Panc1 (cell line): ENCODE results near the gene IL1RAPL1. TPM values are rescaled to one million over a fixed set of nuclear protein-coding genes. Genes with fewer than 3 reads are reported as not detected.

Experiments used
- ATAC-seq: fragments of 200-7000 bp; cut with Tn5 transposase; 2 replicates; pipeline ENCODE4 v1.9.1; 2020; ENCODE audit warnings: mild to moderate bottlenecking, moderate library complexity
- BruUV-seq: library from RNA; stranded (reverse); fragments of 400-500 nt; replicated peaks from 2 replicates; lab custom pipeline; 2021; lab: Mats Ljungman, UMichigan
- CTCF ChIA-PET: fragments of 300-600 bp; sonication (Branson Sonifier 250); formaldehyde crosslinking; loops from one replicate; lab custom pipeline; 2022; ENCODE audit warnings: antibody characterized with exemption; lab: Charles Lee
- POLR2A ChIA-PET: fragments of 300-600 bp; sonication (Branson Sonifier 250); formaldehyde crosslinking; loops from one replicate; lab custom pipeline; 2022; ENCODE audit warnings: antibody characterized with exemption; lab: Charles Lee
- DNase-seq: peaks from one replicate; pipeline ENCODE4 v3.0.0-alpha.2; 2010; ENCODE audit warnings: low read depth, low spot score
- H3K27ac ChIP-seq: 2 replicates; pipeline ENCODE4 v1.5.1; 2011; ENCODE audit warnings: mild to moderate bottlenecking, low read length, inconsistent platforms
- H3K27me3 ChIP-seq: fragments of 200-500 bp; sonication (Bioruptor generic); 2 replicates; pipeline ENCODE4 v1.6.0; 2014; ENCODE audit warnings: low read length, inconsistent platforms; ENCODE audit not compliant: control insufficient read depth, insufficient read depth
- H3K36me3 ChIP-seq: fragments of 200-500 bp; sonication (Bioruptor generic); 2 replicates; pipeline ENCODE4 v1.5.1; 2014; ENCODE audit warnings: inconsistent platforms, mild to moderate bottlenecking, low read length, moderate library complexity; ENCODE audit not compliant: control insufficient read depth, insufficient read depth
- H3K4me1 ChIP-seq: 2 replicates; pipeline ENCODE4 v1.5.1; 2011; ENCODE audit warnings: inconsistent platforms, mild to moderate bottlenecking, low read length, moderate library complexity; ENCODE audit not compliant: control insufficient read depth, insufficient read depth
- H3K4me3 ChIP-seq, 2 experiments: 2 replicates each; pipeline ENCODE4 v1.5.1; 2011 to 2012; ENCODE audit warnings: low read depth in 2 of 2, low read length in 2 of 2, mild to moderate bottlenecking in 2 of 2, inconsistent platforms in 1 of 2, moderate library complexity in 1 of 2
- H3K9me3 ChIP-seq: fragments of 200-500 bp; sonication (Bioruptor generic); 2 replicates; pipeline ENCODE4 v1.5.1; 2014; ENCODE audit warnings: low read depth, mild to moderate bottlenecking, inconsistent platforms, low read length, moderate library complexity; ENCODE audit not compliant: control insufficient read depth, insufficient read depth
- POLR2AphosphoS5 ChIP-seq: IDR thresholded peaks from 2 replicates; pipeline ENCODE4 v1.6.1; 2012; ENCODE audit warnings: mild to moderate bottlenecking, low read depth, low read length, moderate library complexity
- REST ChIP-seq, 2 experiments: IDR thresholded peaks; 2 replicates each; pipeline ENCODE4 v1.6.1; 2011 to 2012; ENCODE audit warnings: low read depth in 2 of 2, control low read depth in 1 of 2, low read length in 1 of 2, mild to moderate bottlenecking in 1 of 2, moderate library complexity in 1 of 2; ENCODE audit not compliant: insufficient read depth in 1 of 2
- SIN3A ChIP-seq: IDR thresholded peaks from 2 replicates; pipeline ENCODE4 v1.6.1; 2012; ENCODE audit warnings: low read depth, mild to moderate bottlenecking, low read length, moderate library complexity, borderline replicate concordance; ENCODE audit not compliant: insufficient read depth
- TCF7L2 ChIP-seq: IDR thresholded peaks from 2 replicates; pipeline ENCODE4 v1.6.1; 2011; ENCODE audit warnings: mild to moderate bottlenecking, low read depth, low read length, inconsistent platforms
- in situ Hi-C: cut with HindIII; loops from 2 replicates; pipeline ENCODE4 v1.10.0; 2016; ENCODE audit warnings: low sequenced_read_pairs, low pct_unique_long_range_greater_than_20kb
- intact Hi-C: fragments of 100-400 bp; cut with micrococcal nuclease; formaldehyde crosslinking; loops from one replicate; pipeline ENCODE4 v1.10.0; 2022; ENCODE audit not compliant: unreplicated experiment
- total RNA-seq: library from RNA; stranded (reverse); gene quantifications from one replicate; pipeline ENCODE4 v1.2.1, GENCODE V29; 2021; ENCODE audit not compliant: unreplicated experiment
- TF ChIP-seq, protein P1 (sequence below): fragments of 450-650 bp; IDR thresholded peaks from 2 replicates; pipeline ENCODE4 v1.5.1; 2017; ENCODE audit warnings: mild to moderate bottlenecking

IL1RAPL1 gene
- total RNA-seq, 1 experiment from 2014 or later: 0.59 TPM

DNA sequence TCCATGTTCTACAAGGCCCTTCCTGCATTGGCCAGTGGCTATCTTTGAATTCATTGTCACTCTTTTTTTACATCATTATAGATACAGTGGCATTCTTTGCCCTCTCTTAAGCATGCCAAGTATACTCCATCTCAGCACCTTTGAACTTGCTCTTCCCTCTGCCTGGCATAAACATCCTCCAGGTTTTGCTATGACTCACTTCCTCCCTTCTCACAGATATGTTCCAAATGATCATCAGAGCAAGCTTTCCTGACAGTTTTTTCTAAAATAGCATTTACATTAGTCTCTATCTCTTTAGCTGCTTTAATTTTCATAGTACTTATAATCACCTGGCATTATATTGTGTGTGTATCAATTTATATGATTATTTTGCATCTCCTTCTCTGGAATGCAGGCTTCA, 1074.9 kb downstream of the IL1RAPL1 start:
- Histone ChIP-seq H3K27ac (peak overlapping the region; percentile 91), H3K4me3 (no peak overlapping the region), H3K36me3 (no peaks in the 10 kb centered on the region), H3K27me3 (no peaks in the 10 kb centered on the region), H3K9me3 (peaks cover 29% of the 10 kb centered on the region; the same call in 1 of the 2 replicates), H3K4me1 (peaks cover 5% of the 10 kb centered on the region)
- ChIA-PET CTCF (no interaction called here), POLR2A (no interaction called here)
- ATAC-seq (peak; percentile 77), DNase-seq (peak; percentile 42)
- TF ChIP-seq, protein P1, sequence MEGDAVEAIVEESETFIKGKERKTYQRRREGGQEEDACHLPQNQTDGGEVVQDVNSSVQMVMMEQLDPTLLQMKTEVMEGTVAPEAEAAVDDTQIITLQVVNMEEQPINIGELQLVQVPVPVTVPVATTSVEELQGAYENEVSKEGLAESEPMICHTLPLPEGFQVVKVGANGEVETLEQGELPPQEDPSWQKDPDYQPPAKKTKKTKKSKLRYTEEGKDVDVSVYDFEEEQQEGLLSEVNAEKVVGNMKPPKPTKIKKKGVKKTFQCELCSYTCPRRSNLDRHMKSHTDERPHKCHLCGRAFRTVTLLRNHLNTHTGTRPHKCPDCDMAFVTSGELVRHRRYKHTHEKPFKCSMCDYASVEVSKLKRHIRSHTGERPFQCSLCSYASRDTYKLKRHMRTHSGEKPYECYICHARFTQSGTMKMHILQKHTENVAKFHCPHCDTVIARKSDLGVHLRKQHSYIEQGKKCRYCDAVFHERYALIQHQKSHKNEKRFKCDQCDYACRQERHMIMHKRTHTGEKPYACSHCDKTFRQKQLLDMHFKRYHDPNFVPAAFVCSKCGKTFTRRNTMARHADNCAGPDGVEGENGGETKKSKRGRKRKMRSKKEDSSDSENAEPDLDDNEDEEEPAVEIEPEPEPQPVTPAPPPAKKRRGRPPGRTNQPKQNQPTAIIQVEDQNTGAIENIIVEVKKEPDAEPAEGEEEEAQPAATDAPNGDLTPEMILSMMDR: no peak
- no peak for TF ChIP-seq REST (IDR thresholded peaks at IDR 0.05; ENCODE audit: insufficient read depth in 1 of 2, low read depth in 2 of 2, low read length in 1 of 2)
- TF ChIP-seq SIN3A: no peak
- TF ChIP-seq POLR2AphosphoS5: no peak; the same call in 1 of the 2 replicates
- no peak for TF ChIP-seq TCF7L2
- intact Hi-C loops: no loop called here
- no TSS peak for BruUV-seq
- in situ Hi-C loops: no loop called here

- in situ Hi-C loops: no loop called here
- CTCF ChIA-PET: no interaction called here
These were observed 1075.7 kb downstream of the IL1RAPL1 start for GRCh38 chrX:29662759-29663503.

More at GRCh38 chrX:29662759-29663503, 1075.7 kb downstream of the IL1RAPL1 start:
- Histone ChIP-seq H3K4me3 (no peak overlapping the region), H3K4me1 (peaks cover 5% of the 10 kb centered on the region), H3K9me3 (peaks cover 28% of the 10 kb centered on the region; the same call in 1 of the 2 replicates), H3K27ac (peak overlapping the region; percentile 91), H3K36me3 (no peaks in the 10 kb centered on the region), H3K27me3 (no peaks in the 10 kb centered on the region)
- BruUV-seq: no TSS peak
- POLR2A ChIA-PET: no interaction called here
- intact Hi-C loops: no loop called here
- peak; percentile 95 for ATAC-seq
- DNase-seq: peak; percentile 89
- TF ChIP-seq, protein P1: no peak
- TF ChIP-seq TCF7L2: peak; percentile 63
- no peak; the same call in 1 of the 2 replicates for TF ChIP-seq POLR2AphosphoS5
